Activated naive CD4-positive, alpha-beta T cell treated with anti-CD3 and anti-CD28 coated beads for 36 hours (primary cell): Measurements from ENCODE around the gene BICRAL. TPM values are rescaled to one million over a fixed set of nuclear protein-coding genes. Genes with fewer than 3 reads are reported as not detected.
"Not testable (repeated sequence)": the region's sequence is repeated elsewhere in the genome, so short reads cannot be mapped to it uniquely, and the experiment has no call there.

Source experiments
- CTCF ChIA-PET: fragments of 350-600 bp; sonication (Branson Sonifier 250); formaldehyde crosslinking; loops from one replicate; lab custom pipeline; 2021; ENCODE audit warnings: antibody characterized with exemption; lab: Charles Lee
- DNase-seq: peaks from one replicate; pipeline ENCODE4 v3.0.0-alpha.2; 2020
- H3K27ac Mint-ChIP-seq: one replicate; pipeline ENCODE4 v1.8.0; 2021; ENCODE audit warnings: mild to moderate bottlenecking, mixed read lengths
- H3K27me3 Mint-ChIP-seq: one replicate; pipeline ENCODE4 v1.8.0; 2021; ENCODE audit warnings: low read depth, mixed read lengths
- H3K36me3 Mint-ChIP-seq: one replicate; pipeline ENCODE4 v1.8.0; 2021; ENCODE audit warnings: low read depth, mixed read lengths
- H3K4me1 Mint-ChIP-seq: one replicate; pipeline ENCODE4 v1.8.0; 2021; ENCODE audit warnings: low read depth, mixed read lengths
- H3K4me3 Mint-ChIP-seq: one replicate; pipeline ENCODE4 v1.8.0; 2021; ENCODE audit warnings: mild to moderate bottlenecking, moderate library complexity, mixed read lengths
- H3K9me3 Mint-ChIP-seq: one replicate; pipeline ENCODE4 v1.8.0; 2021; ENCODE audit warnings: mixed read lengths
- intact Hi-C: fragments of 100-400 bp; cut with micrococcal nuclease; formaldehyde crosslinking; loops from one replicate; pipeline ENCODE4 v1.15.1; 2023
- total RNA-seq, 2 experiments: library from RNA; stranded (reverse); gene quantifications; one replicate each; pipeline ENCODE4 v1.2.3, GENCODE V29; 2021

The BICRAL gene
- total RNA-seq, 2 experiments from 2014 or later: 7.8 to 7.9 TPM

DNA sequence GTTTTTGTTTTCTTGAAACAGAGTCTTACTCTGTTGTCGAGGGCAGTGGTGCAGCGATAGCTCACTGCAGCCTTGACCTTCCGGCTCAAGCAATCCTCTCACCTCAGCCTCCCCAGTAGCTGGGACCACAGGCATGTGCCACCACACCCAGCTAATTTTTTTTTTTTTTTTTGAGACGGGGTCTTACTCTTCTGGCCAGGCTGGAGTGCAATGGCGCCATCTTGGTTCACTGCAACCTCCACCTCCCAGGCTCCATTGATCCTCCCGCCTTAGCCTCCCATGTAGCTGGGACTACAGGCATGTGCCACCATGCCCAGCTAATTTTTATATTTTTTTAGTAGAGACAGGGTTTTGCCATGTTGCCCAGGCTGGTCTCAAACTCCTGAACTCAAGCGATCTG lies 24.5 kb downstream of the BICRAL start:
- H3K36me3 Mint-ChIP-seq, H3K27ac Mint-ChIP-seq, DNase-seq, H3K4me3 Mint-ChIP-seq, H3K9me3 Mint-ChIP-seq, H3K27me3 Mint-ChIP-seq, intact Hi-C loops, H3K4me1 Mint-ChIP-seq: not testable (repeated sequence)
- CTCF ChIA-PET: interaction anchor here (0.6 kb wide), 2 partner anchors 70 to 382 kb away, joined by 3 to 6 read pairs; no protein-coding TSS in a partner anchor

DNA sequence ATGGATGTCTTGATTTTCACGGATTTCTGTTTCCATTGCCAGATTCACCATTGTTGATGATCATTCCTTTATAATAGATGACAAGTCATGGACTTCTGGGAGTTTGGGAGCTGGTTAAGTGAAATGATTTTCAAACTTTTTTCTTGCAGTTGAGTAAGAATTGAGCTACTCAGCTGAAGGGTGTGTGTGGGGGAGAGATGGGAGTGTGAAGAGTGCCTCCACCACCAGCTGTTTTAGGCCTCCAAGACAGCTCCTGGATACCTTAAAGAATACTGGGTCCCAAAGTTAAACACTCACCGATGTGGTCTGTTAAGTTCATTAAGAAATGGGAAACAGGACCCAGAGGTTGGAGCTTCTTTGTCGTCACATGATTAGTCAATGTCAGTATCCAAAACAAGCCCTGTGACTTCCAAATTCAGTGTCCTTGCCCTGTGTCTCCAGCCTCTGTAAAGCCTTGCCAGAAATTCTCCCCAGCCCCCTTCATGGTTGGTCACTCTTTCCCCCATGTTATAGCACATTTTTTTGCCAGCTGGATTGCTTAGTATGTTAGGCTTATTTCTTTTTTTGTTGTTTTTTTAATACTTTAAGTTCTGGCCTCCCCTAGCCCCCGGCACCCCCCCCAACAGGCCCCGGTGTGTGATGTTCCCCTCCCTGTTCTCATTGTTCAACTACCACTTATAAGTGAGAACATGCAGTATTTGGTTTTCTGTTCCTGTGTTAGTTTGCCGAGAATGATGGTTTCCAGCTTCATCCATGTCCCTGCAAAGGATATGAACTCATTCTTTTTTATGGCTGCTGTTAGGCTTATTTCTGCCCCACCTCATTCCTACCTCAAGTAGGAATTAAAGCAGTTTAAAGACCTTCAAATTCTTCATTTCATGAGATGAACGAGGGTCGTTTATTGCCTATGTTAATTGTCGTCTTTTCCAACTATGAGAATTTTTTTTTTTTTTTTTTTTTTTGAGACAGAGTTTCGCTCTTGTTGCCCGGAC lies 26.9 kb downstream of the BICRAL start:
- no peak overlapping the region for H3K4me3 Mint-ChIP-seq
- DNase-seq: no peak
- H3K27me3 Mint-ChIP-seq: no peaks in the 10 kb centered on the region
- no peaks in the 10 kb centered on the region for H3K9me3 Mint-ChIP-seq
- peaks cover 7% of the 10 kb centered on the region for H3K36me3 Mint-ChIP-seq
- CTCF ChIA-PET: interaction anchor here (0.5 kb wide), 1 partner anchor 11 kb away, joined by 3 read pairs; no protein-coding TSS in a partner anchor
- intact Hi-C loops: no loop called here
- no peak overlapping the region for H3K27ac Mint-ChIP-seq
- H3K4me1 Mint-ChIP-seq: peaks cover 14% of the 10 kb centered on the region

DNA sequence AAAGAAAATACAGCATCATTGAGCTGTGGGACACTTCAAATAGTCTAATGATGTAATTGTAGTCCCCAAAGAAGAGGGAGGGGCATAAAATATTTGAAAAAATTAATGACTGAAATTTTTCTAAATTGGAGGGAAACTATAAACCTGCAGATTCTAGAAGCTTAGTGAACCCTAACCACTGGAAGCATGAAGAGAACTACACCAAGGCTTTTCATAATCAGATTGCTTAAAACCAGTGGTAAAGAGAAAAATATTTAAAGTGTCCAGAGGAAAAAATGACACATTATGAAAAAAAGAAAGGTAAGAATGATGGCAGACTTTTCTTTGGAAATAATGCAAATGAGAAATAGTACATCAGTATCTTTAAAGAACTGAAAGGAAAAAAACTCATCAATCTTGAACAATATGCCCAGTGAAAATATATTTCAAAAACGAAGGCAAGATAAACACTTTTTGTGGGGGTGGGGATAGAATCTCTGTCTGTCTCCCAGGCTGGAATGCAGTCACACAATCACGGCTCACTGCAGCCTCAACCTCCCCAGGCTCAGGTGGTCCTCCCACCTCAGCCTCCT lies 31.3 kb downstream of the BICRAL start:
- Mint-ChIP-seq H3K36me3 (peaks cover 4% of the 10 kb centered on the region), H3K9me3 (no peaks in the 10 kb centered on the region), H3K27ac (peak overlapping the region; percentile 31), H3K27me3 (no peaks in the 10 kb centered on the region), H3K4me3 (no peak overlapping the region), H3K4me1 (peaks cover 13% of the 10 kb centered on the region)
- intact Hi-C loops: no loop called here
- CTCF ChIA-PET: interaction anchor here (0.7 kb wide), 1 partner anchor 8 kb away, joined by 3 read pairs; no protein-coding TSS in a partner anchor
- DNase-seq: no peak

DNA sequence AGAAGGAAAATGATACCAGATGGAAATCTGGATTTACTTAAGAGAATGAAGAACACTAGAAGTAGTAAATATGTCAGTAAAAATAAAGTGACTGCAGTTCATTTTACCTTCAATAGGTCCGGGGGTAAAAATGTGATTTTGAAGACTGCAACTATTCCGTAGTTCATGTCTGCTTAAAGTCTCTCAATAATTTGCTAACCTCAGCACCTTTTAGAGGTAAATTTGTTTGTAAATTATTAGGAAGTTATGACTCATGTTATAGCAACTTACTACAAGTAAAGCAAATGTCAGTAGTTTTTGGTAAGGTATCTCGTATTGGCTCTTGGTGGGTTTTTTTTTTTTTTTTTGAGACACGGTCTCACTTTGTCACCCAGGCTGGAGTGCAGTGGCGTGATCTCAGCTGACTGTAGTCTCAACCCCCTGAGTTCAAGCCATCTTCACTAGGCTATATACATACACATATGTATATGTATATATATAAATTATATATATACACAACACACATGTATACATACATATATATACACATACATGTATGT lies 32.1 kb downstream of the BICRAL start:
- peaks cover 20% of the 10 kb centered on the region for H3K4me1 Mint-ChIP-seq
- H3K9me3 Mint-ChIP-seq: no peaks in the 10 kb centered on the region
- no peak overlapping the region for H3K4me3 Mint-ChIP-seq
- CTCF ChIA-PET: no interaction called here
- no peak overlapping the region for H3K27ac Mint-ChIP-seq
- no peaks in the 10 kb centered on the region for H3K27me3 Mint-ChIP-seq
- intact Hi-C loops: no loop called here
- DNase-seq: no peak
- H3K36me3 Mint-ChIP-seq: peaks cover 2% of the 10 kb centered on the region

DNA sequence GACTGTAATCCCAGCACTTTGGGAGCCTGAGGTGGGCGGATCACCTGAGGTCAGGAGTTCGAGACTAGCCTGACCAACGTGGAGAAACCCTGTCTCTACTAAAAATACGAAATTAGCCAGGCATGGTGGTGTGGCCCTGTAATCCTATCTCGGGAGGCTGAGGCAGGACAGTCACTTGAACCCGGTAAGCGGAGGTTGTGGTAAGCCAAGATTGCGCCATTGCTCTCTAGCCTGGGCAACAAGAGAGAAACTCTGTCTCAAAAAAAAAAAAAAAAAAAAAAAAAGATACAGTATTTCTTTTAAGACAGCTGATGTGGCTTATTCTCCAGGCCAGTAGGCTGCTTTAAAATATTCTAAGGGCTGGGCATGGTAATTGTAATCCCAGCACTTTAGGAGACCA lies 33.9 kb downstream of the BICRAL start:
- H3K27ac Mint-ChIP-seq, H3K36me3 Mint-ChIP-seq, DNase-seq, H3K9me3 Mint-ChIP-seq, H3K4me3 Mint-ChIP-seq, H3K27me3 Mint-ChIP-seq, intact Hi-C loops: not testable (repeated sequence)
- CTCF ChIA-PET: interaction anchor here (0.6 to 1.0 kb wide), 2 partner anchors 61 to 84 kb away, joined by 3 read pairs; no protein-coding TSS in a partner anchor
- peaks cover 33% of the 10 kb centered on the region for H3K4me1 Mint-ChIP-seq

DNA sequence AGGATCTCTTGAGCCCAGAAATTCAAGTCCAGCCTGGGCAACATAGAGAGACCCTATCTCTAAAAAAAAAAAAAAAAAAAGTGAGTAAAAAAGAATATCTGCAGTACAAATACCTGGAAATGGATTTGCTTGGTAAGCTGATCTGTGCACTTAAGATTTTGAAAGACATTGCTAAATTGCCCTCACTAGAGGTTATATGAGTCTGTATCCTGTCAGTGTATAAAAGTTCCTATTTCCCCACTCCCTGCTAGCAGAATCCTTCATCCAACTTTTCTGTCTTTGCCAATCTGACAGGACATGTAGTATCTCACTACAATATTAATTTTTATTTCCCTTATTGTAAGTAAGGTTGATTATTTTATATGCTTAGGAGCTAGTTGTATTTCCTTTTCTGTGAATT lies 36.1 kb downstream of the BICRAL start:
- no peaks in the 10 kb centered on the region for H3K36me3 Mint-ChIP-seq
- intact Hi-C loops: no loop called here
- H3K9me3 Mint-ChIP-seq: no peaks in the 10 kb centered on the region
- H3K27me3 Mint-ChIP-seq: no peaks in the 10 kb centered on the region
- DNase-seq: no peak
- CTCF ChIA-PET: interaction anchor here (0.6 to 1.1 kb wide), 3 partner anchors 10 to 168 kb away, joined by 3 to 4 read pairs (median 3); no protein-coding TSS in a partner anchor
- peaks cover 33% of the 10 kb centered on the region for H3K4me1 Mint-ChIP-seq
- no peak overlapping the region for H3K4me3 Mint-ChIP-seq
- H3K27ac Mint-ChIP-seq: no peak overlapping the region

DNA sequence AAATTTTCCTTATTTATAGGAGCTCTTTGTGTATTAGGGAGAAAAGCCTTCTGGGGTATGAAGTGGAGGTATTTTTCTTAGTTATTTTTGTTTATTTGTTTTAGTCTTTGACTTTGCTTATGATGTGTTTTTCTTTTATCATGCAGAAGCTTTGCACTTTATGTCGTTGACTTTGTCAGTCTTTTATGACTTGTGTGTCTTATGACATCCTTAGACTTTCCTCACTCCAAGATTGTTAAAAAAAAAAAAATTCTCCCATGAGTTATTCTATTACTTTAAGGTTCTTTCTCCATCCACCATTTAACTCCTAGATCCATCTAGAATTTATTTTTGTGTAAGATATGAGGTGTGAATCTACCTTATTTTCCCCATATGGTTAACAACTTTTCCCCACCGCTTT lies 36.6 kb downstream of the BICRAL start:
- H3K4me3 Mint-ChIP-seq: no peak overlapping the region
- H3K4me1 Mint-ChIP-seq: peaks cover 28% of the 10 kb centered on the region
- no peaks in the 10 kb centered on the region for H3K27me3 Mint-ChIP-seq
- no peaks in the 10 kb centered on the region for H3K9me3 Mint-ChIP-seq
- intact Hi-C loops: no loop called here
- DNase-seq: no peak
- no peaks in the 10 kb centered on the region for H3K36me3 Mint-ChIP-seq
- H3K27ac Mint-ChIP-seq: no peak overlapping the region
- CTCF ChIA-PET: interaction anchor here (0.6 to 1.1 kb wide), 2 partner anchors 11 to 76 kb away, joined by 3 to 4 read pairs; no protein-coding TSS in a partner anchor

DNA sequence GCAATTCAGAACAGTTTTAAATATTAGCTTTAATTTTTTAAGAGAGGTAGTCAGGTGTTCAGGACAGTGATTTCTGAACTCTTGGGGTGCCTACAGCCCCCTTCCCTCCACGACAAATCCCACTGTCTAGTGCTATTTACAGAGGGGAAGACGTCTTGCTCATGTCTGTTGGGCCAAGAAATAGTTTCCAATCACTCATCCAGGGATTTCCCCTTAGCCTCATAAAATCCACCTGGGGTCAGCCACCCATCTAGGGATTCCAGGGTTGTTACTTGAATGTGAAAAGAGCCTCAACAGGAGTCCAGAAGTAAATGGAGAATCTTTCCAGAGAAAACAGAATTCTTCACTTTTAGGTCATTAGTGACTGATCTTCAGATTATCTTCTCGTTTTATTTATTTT lies 37.0 kb downstream of the BICRAL start:
- no peak for DNase-seq
- H3K27me3 Mint-ChIP-seq: no peaks in the 10 kb centered on the region
- no peak overlapping the region for H3K4me3 Mint-ChIP-seq
- no peak overlapping the region for H3K27ac Mint-ChIP-seq
- CTCF ChIA-PET: interaction anchor here (0.6 to 1.6 kb wide), 3 partner anchors 11 to 92 kb away, joined by 3 to 5 read pairs (median 3); no protein-coding TSS in a partner anchor
- H3K9me3 Mint-ChIP-seq: no peaks in the 10 kb centered on the region
- H3K36me3 Mint-ChIP-seq: no peaks in the 10 kb centered on the region
- peaks cover 23% of the 10 kb centered on the region for H3K4me1 Mint-ChIP-seq
- intact Hi-C loops: no loop called here

DNA sequence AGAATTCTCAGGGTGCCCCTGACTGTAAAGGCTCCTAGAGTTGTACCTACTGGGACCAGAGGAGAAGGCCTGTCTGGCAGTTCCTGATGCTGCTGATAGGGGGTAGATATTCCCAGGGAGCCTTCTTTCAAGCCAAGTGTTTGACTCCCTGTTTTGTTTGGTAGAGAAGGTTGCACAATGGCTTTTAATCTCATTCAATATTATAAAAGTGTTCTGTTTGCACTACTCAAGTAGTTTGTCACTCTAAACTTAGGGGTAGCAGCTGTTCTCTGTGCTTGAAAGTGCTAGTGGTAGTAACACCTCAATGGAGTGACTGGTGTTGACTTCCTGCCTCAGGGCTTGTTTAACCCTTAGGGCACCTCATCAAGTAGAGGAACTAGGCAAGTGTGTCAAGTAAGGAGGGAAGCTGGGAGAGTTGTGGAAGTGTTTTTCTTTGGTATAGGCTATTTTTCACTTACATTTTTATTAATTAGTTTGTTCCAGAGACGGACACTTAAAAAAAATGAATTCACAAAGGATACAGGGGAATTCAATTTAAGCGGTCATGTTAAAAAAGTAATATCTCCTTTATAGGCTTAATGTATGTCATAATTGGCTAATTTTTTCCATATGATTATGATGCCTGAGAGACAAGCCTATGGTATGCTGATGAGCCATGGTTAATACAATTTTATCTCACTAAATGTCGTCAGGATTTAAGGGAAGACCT lies 38.1 kb downstream of the BICRAL start:
- CTCF ChIA-PET: interaction anchor here (0.6 to 1.6 kb wide), 3 partner anchors 11 to 93 kb away, joined by 3 to 5 read pairs (median 3); no protein-coding TSS in a partner anchor
- DNase-seq: peak; percentile 29
- intact Hi-C loops: loop anchor here (2.0 to 5.0 kb wide), 2 partner anchors 33 to 73 kb away; partner anchors contain the start of gene TBCC
- Mint-ChIP-seq H3K4me1 (peaks cover 23% of the 10 kb centered on the region), H3K36me3 (no peaks in the 10 kb centered on the region), H3K27me3 (no peaks in the 10 kb centered on the region), H3K27ac (peak overlapping the region; percentile 31), H3K4me3 (no peak overlapping the region), H3K9me3 (no peaks in the 10 kb centered on the region)

DNA sequence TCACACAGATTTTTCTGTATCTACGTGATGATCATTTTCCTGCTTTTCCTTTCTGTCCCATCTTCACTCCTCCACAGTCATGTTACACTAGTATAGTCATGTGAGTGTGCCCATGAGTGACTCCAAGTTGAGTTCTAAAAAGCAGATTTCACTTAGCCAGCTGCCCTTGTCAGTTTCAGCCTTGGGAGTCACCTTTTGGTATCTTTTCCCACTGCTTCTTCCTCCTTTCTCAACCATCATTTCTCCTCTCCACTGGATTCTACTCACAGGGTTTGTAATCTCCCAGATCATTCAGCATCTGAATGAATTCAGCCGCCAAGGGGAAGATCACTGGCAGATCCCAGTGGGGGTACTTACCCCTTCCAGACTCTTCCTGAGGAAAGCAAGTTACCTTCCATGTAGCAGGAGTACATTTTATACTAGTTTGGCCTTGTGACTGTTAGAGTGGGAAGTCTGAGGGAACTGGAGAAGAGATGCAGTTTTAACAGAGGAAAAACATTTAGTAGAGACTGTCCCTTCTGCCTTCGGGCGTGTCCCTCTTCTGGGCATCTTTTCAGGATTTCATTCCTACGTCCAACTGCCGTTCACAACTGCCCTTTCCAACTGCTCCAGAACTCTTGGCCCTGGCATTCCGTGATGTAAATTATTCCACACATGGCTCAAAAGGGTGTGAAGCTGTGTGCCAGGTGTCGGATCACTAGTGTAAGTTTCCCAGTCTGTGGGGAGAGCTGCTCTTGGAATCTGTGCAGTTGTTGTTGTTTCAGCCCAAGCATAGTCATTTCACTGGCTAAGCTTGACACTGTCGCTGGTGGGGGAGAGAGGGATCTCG lies 38.9 kb downstream of the BICRAL start:
- H3K27ac Mint-ChIP-seq: no peak overlapping the region
- no peak overlapping the region for H3K4me3 Mint-ChIP-seq
- intact Hi-C loops: loop anchor here (2.0 to 5.0 kb wide), 2 partner anchors 33 to 74 kb away; partner anchors contain the start of gene TBCC
- no peak for DNase-seq
- H3K27me3 Mint-ChIP-seq: no peaks in the 10 kb centered on the region
- CTCF ChIA-PET: interaction anchor here (0.6 to 1.6 kb wide), 2 partner anchors 8 to 94 kb away, joined by 3 to 5 read pairs; no protein-coding TSS in a partner anchor
- no peaks in the 10 kb centered on the region for H3K36me3 Mint-ChIP-seq
- H3K4me1 Mint-ChIP-seq: peaks cover 23% of the 10 kb centered on the region
- no peaks in the 10 kb centered on the region for H3K9me3 Mint-ChIP-seq

DNA sequence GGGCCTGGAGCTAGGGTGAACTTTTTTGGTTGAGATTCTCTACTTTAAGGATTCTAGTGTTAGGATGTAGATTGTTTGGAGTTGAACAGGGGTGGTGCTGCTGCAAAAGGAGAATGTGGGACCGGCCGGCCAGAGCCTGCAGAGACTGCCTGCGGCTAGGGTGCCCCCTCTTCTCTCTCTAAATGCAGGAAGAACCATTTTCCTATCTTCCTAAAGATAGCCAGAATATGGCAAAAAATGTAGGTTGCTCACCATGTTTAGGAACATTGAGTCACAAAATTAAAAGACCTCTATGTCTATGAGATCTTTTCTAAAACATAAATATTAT lies 39.5 kb downstream of the BICRAL start:
- intact Hi-C loops: loop anchor here (2.0 to 5.0 kb wide), 2 partner anchors 34 to 75 kb away; partner anchors contain the start of gene TBCC
- H3K36me3 Mint-ChIP-seq: no peaks in the 10 kb centered on the region
- no peaks in the 10 kb centered on the region for H3K9me3 Mint-ChIP-seq
- no peak overlapping the region for H3K4me3 Mint-ChIP-seq
- CTCF ChIA-PET: interaction anchor here (0.6 kb wide), 1 partner anchor 9 kb away, joined by 3 read pairs; no protein-coding TSS in a partner anchor
- H3K27me3 Mint-ChIP-seq: no peaks in the 10 kb centered on the region
- DNase-seq: no peak
- H3K27ac Mint-ChIP-seq: no peak overlapping the region
- peaks cover 23% of the 10 kb centered on the region for H3K4me1 Mint-ChIP-seq
